ENCODE results near the gene CIRBP.

Gene CIRBP

DNA sequence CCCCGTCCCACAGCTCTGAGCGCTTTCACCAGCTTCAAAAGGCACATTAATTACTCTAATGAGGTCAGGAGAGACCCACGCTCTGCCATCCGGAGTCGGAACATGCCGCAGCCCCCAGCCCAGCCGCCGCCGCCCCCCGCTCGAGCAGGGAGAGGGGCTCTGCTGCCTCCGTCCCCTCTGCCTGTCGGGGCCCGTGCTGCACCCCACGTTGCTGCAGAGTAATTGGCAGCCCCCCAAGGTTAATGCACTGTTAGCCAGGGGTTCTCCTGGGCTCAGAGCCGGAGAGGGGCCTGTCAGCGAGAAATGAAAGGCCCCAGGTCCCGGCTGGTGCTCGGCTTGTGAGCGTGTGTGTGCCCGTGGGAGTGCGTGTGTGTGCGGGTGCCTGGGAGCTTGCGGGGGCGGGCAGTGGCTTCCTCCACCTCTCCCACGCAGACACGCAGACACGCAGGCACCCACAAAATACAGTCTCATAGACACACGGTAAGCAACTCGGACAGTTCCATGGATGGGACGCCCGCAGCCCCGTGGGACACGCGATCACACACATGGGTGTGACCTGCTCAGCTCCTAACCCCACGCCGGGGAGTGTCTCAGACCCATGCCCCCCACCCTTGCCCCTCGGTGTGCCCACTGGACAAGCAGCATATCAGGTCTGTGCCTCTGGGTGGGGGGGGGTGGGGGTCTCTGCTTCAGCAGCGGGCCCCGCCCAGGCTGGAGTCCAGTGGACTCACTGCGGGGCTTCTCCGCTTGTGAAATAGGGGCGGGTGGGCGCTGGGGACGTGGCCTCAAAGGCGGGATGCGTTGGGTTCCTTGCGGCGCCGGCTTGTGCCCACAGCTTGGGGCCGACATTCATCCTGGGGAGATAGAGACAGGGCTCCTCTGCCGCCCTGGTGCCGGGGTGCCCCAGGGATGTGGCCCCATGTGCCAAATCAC is 11.8 kb downstream of the CIRBP start:
- no peak for DNase-seq (ENCODE audit: low spot score)

DNA sequence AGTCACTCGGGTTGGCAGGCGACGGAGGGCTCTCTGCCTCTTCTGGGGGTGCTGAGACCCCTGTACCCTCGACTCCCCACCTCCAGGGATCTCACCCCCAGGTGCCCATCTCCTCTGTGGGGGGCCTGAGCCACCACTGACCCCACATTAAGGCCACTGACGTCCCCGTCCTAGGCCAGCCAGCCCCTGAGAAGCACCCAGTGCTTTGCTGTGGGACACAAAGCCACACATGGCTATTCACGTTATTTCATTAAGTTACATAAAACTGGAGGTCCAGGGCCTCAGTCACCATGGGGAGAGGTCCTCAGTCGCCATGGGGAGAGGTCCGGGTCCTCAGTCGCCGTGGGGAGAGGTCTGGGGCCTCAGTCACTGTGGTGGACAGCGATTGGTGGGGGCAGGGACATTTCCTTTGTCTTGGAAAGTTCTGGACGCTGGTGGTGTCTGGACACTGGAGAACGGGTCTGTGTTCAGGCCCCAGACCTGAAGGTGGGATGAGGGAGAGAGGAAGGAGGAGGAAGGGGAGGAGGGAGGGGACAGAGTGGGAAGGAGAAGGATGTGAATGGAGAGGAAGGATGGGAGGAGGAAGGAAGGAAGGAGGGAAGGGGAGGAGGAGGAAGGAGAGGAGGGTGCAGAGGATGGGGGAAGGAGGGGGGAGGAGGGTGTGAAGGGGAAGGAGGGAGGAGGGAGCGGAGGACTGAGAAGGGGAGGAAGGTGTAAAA is 12.6 kb downstream of the CIRBP start:
- DNase-seq (ENCODE audit: low spot score): no peak

DNA sequence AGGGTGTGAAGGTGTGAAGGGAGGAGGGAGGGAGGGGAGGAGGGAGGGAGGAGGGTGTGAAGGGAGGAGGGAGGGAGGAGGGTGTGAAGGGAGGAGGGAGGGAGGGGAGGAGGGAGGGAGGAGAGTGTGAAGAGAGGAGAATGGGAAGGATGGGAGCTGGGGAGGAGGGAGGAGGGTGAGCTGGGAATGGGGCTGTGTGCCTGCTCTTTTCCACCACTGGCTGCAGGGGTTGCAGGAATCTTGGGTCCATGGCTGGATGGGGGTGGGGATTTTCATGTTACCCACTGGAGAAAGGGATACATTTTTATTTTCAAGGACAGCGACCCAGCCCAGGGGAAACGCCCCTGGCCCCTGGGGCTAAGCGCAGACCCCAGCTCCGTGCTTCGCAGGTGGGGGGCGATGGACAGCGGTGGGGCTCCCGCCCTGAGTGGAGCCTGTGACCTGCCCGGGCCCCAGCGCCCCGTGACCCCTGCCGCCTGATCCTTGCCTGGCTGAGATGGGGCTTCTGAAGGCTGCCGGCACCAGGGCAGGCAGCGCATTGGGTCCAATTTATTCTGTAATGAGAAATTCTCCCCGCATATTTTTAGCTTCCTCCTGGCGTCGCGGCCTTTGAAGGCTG is 13.6 kb downstream of the CIRBP start:
- DNase-seq (ENCODE audit: low spot score): no peak

DNA sequence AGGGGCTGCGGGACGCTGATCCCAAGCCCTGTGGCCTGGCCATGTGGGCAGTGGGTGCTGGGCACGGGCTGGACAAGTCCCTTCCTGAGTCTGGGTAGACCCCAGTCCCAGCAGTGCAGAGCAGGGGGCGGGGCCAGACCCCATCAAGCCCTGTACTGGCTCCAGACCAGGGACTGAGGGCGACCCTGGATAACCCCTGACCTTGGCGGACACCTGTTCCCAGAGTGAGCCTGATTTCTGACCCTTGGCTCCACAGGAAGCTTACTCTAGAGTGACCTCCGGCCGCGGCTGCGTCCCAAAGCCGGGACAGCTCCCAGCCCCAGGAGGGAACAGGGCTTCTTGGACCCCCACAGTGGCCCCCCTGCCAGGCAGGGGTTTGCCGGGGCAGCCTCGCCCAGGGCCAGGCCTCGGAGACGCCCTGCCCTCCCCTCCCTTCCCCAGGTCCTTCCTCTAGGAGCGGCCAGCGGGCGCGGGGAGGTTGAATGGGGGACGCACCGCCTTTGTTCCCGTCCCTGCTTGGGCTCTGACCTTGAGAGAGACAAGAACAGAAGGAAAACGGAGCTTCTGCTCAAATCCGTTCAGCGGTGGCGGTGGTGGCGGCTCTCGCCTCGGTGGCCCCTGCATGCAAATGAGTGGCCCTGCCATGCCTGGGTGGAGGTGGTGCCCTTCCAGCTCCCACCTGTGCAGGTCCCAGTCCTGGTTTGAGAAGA is 14.2 kb downstream of the CIRBP start:
- DNase-seq (ENCODE audit: low spot score): no peak

DNA sequence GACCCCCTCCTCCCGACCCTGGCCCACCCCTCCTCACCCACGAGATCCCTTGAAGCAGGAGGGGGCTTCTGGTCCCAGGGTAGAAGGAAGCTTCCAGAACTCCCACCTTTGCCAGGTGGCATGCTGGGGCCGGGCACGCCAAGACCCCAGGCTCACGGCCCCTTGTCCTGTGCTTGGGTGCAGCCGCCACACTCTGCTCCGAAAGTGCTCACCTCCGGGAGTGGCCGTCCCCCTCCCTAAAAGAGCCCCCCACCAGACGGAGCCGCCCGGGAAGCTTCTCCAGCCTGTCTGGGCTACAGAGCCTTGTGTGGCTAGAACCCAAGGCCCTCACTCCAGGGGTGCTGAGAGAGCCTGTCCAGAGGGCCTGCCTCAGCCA is 14.8 kb downstream of the CIRBP start:
- no peak for DNase-seq (ENCODE audit: low spot score)

- no peak for DNase-seq (ENCODE audit: low spot score)
Measured at GRCh38 chr19:1284293-1284978, 15.3 kb downstream of the CIRBP start.

DNA sequence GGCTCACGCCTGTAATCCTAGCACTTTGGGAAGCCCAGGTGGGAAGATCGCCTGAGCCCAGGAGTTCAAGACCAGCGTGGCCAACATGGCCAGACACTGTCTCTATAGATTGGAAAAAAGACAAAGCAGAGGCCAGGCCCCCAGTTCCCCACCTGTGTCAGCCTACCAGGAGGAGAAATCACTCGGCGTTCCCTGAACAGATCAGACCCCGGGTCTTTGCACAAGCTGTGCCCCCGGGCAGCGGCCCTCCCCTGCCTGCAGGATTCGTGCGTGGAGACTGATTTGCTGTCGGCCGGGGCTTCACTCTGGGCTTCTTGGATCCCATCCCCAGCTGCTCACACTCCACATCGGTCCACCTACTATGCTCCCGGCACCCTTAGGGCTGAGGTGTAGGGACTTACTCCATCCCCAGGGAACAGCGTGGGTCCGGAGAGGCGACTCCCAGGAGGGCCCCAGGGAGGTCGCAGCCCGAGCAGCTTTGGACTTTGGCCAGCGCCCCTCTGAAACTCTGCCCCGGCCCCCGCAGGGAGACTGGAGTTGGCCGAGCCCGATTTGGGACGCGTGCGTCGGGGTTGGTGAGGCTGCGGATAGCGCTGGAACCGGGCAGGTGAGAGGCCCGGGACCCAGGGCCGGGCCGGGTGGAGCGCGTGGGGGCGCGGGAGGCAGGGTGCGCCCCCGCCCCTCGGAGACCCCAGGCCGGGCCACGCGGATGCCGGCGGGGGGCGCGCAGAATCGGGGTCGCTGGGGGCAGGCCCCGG is 16.0 kb downstream of the CIRBP start:
- DNase-seq (ENCODE audit: low spot score): no peak

DNA sequence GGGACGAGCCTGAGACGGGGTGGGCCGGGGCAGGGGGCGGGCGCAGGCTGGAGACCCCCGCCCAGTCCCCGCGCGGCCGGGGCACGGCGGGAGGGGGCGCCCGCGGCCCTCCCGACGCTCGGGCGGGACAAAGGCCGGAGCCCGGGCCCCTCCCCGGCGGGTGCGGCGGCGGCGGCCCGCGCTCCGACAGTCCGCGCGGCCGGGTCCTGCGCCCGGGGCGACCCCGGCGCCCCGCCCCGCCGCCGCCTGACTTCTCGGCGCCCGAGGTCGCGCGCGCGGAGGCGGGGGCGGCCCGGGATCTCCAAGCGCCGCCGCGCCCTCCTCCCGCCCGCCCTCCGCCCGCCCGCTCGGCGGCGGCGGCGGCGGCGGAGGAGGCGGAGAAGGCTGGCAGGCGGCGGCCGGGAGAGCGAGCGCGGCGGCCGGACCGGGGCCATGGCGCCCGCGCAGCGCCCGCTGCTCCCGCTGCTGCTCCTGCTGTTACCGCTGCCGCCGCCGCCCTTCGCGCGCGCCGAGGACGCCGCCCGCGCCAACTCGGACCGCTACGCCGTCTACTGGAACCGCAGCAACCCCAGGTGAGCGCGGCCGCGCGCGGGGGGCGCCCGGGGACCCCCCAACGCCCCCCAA is 16.7 kb downstream of the CIRBP start, which contains the start of gene EFNA2:
Gene EFNA2 (plus strand): TSS at position 137 of the 624 bp plus-strand sequence. CDS start 296 bp downstream, at position 433.
- no peak for DNase-seq (ENCODE audit: low spot score)

- DNase-seq (ENCODE audit: low spot score): no peak
Measured at GRCh38 chr19:1286487-1287353, 17.6 kb downstream of the CIRBP start.

DNA sequence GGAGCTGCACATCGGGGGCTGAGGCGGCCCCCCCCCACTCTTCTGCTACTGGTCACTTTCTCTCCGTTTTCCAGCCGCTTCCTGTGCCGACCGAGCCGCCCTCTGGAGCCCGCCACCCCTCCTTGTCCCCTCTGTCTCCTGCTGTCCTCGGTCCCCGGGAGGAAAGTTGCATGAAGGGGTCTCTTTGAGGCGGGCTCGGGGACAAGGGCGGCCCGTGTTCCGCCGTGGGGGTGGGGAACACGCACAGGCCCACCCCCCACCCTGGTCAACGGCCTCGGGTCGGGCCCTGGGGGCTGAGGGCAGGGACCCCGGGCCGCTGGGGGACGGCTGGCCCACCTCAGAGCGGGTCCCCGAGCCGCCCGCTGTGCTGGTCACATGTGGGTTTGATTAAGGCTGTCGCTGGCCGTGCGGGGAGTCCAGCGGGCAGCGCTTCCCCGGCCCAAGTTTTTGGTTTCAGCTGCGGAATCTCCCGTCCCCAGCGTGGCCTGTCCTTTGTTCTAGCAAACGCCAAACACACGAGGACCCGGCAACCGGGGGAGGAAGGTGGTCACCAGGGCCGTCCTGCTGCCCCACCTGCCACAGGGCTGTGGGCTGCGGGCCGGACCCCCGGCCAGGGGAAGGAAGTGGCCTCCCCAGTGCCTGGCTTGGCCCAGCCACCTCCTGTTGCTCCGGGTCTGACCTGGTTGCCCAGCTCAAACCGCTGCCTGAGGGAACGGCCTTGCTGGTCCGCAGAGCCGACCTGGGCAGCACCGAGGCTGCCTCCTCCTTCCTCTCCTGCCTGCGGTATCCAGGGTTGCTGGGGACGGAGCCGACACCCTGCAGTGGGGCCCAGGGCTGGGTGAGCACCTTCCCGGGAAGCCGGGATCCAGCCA is 18.5 kb downstream of the CIRBP start:
- no peak for DNase-seq (ENCODE audit: low spot score)

DNA sequence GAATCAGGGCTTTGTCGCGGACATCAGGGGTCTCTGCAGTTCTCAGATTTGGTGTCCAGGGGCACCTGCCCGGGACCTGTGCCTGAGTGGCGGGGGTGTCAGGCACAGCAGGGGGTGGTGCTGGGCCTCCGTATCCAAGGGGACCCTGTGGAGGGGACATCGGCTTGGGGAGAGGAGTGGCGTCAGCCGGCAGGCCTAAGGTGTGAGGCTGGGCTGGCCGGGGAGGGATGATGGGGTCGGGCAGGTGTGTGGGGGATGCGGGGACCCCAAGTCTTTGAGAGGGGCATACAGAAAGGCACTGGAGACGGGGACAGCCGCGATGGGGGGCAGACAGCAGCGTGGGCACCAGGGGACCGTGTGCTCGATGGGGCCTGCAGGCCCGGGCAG is 19.1 kb downstream of the CIRBP start:
- no peak for DNase-seq (ENCODE audit: low spot score)

DNA sequence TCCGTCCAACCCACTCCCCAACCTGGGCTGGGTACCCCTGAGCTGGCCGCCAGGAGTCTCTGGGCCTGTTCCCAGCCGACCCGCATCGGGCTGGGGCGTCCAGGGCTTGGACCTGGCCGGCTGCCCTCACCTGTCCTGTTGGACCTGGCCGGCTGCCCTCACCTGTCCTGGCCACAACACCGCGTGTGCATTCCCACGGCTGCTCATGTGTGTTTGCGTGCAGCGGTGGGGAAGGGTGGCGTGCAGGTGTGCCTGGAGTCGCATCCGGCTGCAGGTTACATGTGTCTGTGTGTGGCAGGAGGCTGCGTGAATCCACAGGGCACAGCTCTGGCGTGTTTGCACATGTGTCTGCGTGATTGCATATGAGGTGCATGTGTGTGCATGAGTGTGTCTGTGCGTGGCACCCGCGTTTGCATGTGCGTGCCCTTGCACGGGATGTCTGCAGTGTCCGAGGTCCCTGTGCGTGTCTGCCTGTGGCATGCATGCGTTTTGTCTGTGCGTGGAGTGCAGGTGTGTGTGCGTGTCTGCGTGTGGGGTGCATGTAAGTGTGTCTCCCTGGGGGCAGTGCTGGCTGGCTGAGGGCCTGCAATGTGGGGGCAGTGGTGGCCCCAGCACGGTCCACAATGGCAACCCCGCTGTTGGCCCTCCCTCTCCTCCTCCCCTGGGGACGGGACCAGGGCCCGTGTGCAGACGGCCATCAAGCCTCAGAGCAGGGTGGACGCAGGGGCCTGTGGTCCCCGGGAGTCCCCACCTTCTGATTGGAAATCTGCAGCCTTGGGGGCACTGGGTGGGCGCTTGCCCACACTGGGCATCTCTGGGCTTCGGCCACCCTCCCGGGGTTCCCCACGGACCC is 19.9 kb downstream of the CIRBP start:
- no peak for DNase-seq (ENCODE audit: low spot score)

DNA sequence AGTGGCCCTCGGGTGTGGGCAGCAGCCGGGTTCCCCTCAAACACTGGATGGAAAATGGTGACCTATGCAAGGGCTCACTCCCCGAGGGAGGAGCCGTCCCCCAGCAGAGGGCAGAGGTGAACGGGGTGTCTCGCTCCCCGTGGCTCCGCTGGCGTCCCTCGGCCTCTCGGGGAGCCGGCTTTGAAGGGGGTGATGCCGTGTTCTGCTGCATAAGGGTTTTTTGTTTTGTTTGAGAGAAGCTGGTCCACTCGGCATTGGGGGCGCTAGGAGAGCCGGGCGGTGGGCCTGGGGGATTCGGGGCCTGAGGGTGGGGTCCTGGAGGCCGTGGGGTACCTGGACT is 20.5 kb downstream of the CIRBP start:
- DNase-seq (ENCODE audit: low spot score): no peak

DNA sequence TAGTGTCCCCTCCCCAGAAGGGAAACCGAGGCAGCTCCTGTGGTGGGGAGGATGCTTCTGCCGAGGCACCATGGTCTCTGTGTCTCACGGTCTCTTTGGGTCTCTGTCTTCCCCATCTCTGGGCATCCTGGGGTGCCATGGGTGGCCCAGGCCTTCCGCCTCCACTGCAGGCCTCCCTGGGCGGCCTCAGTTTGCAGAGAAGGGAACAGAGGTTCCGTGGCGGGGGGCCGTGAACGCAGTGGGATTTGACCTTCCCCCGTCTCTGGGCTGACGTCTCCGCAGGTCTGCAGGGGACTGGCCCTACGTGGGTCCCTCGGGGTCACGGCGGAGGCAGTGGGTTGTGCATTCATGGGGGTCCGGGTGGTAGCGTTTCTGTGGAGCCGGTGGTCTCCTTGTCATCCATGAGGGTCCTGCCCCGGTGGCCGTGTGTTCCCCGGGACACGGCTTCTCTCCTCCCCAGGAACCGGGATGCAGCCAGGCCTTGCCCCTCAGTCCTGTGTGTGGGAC is 21.1 kb downstream of the CIRBP start:
- no peak for DNase-seq (ENCODE audit: low spot score)

GRCh38 chr19:1290703-1291651 is 21.8 kb downstream of the CIRBP start:
- no peak for DNase-seq (ENCODE audit: low spot score)

- no peak for DNase-seq (ENCODE audit: low spot score)
Measured at GRCh38 chr19:1291761-1292418, 22.8 kb downstream of the CIRBP start.

All from kidney tubule cell (primary cell).